Measurements from ENCODE around the gene MBNL2.

MBNL2 gene

GRCh38 chr13:97255515-97256021 is 33.4 kb downstream of the MBNL2 start:
- DNase-seq: no peak

- no peak for DNase-seq
Measured at GRCh38 chr13:97256343-97256783, 34.2 kb downstream of the MBNL2 start.

DNA sequence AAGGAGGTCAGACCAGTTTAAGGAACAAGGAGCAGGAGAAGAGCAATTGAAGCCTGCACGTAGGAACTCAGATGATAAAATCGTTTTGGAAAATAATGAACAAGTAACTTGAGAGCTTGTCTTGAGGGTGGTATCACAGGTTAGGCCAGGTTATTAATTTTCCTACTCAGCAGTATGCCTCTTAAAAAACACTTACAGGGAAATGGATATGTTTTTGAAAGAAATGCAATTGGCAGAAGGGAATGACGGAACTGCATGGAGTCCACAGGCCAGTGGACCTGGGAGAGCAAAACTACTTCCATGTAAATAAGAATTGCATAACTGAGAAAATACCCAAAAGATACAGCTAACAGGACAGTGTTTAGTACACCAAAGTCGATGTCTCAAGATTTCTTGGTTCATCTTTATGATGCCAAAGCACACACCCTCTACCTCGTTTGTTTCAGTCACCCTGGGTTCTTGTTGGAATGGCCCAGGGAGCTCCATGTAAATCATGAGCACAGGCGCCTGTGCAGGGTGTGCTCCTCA is 35.2 kb downstream of the MBNL2 start:
- no peak for DNase-seq

DNA sequence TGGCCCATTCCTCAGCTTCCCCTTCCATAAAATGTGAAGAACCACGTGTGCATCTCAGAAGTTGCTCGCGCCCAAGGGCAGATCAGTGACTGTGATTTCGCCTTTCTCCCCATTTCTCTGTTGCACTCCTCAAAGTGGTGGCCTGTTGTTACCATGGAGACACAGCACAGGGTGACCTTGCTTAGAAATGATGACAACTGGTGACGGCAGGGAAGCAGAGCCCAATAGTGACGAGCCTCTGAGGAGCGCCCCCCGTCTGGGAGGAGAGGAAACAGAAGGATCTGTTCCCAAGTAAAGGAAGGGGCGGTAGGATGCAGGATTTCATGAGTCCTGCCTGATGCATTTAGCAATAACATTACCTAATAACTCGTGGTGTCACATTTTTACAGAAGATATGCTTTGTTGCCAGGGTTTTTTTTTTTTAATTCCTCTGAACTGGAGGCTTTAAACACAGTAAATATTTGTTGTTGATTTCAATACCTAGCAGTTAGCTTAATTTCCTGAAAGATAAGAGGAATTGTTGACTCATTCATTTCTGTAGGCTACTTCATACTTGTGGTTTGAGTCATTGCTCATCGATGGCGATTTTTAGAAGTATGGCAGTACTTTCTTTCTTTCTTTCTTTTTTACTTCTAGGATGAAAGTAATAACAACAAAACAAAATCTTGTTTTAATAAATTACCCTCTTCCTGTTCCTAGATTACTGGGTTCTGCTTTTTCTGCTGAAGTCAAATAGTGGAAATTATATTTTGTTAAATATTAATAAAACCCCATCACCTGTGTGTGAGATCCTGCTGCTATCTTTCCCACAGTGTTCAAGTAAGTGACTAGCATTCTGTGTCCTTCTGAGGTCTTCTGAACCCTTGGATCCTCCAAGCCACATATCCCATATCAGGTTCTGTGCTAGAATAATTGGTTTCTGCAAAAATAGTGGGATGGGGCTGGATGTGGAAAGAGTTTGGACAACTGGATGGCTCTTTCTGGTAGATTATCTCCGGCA is 36.0 kb downstream of the MBNL2 start:
- no peak for DNase-seq

DNA sequence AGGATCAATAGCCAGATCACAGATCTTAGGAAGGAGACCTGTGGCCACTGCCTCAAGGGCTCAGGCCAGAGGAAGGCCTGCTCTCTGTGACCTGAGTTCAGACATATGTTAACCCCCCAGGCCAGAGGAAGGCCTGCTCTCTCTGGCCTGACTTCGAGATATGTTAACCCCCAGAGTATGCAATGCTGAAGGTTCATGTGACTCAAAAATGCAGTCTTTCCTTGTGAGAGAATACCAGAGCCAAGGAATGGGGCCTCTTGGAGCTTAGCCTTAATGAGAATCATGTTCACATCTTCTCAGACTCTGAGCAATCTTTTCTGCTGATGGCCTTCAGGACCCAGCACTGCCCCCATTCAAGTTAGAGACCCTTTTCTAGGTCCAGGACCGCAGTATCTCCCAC is 36.7 kb downstream of the MBNL2 start:
- no peak for DNase-seq

DNA sequence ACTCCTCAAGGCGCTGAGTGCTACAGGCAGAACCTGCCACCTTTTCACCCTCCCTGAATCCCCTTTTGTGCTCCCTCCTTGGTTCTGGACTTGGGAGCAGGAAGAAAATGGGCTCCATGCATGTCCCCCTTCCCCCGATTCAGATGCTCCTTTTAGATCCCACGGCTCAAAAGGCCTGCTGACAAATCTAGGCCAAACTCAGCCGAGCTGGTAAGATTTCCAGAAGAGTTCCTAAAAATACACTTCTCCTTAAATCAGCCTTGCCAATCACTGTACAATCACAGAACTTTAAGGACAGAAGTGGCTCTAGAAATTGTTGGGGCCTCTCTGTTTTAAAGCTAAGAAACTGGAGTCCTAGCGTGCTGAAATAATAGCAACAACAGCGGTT is 37.3 kb downstream of the MBNL2 start:
- DNase-seq: no peak

GRCh38 chr13:97259798-97260714 is 37.9 kb downstream of the MBNL2 start:
- no peak for DNase-seq

GRCh38 chr13:97261254-97262005 is 39.3 kb downstream of the MBNL2 start:
- peak; percentile 22 to 27 for DNase-seq

GRCh38 chr13:97262058-97262457 is 39.9 kb downstream of the MBNL2 start:
- peak in 1 of 2 donors; percentile 11 for DNase-seq

DNA sequence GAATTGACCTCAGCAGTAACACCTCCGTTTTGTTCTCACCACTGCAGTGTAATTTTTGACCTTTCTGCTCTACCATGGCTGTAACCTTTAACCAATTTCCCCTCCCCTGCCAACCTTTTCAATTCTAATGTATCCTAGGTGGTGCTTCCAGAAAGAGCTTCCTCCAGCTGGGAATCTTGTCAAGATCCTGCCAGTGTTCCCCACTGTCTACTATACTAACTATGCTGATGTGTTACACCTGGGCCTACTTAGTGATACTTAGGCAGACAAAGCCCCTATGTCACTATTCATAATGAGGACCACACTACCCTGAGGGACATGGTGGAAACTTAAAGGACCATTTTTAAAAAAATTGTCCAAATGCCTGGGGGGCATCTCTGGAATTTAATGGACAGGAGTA is 41.0 kb downstream of the MBNL2 start:
- no peak for DNase-seq

- DNase-seq: no peak
Measured at GRCh38 chr13:97264663-97265062, 42.5 kb downstream of the MBNL2 start.

- no peak for DNase-seq
Measured at GRCh38 chr13:97266332-97266731, 44.2 kb downstream of the MBNL2 start.

DNA sequence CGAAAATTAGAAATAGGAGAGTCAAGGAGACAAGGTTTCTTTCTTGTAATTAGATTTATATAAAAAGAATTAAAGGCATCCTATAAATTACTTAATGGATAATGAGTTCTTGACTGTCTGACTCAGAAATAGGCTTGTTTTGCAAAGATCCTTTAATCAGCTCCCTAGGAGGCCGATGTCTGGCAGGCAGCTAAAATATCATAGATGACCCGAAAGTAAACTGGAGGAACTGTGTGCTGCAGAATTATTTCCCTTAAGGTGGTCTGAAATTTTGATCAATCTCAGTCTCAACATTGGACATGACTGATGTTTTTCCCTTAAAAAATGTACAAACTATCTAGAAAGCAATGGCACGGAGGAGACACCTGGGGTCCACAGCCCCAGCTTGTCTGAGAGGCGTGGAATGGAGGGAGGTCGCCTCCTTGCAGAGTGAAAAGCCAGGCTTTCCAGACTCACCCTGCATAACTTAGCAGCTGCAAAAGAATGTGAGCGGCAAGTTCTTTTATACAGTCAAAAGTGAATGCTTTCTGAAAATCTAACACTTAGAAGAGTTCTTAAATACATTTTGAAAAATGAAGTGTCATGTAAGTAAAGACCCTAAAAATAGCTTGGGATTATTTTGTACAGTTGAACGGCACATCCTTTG is 44.8 kb downstream of the MBNL2 start:
- DNase-seq: no peak

- no peak for DNase-seq
Measured at GRCh38 chr13:97267418-97268059, 45.4 kb downstream of the MBNL2 start.

GRCh38 chr13:97268772-97269171 is 46.6 kb downstream of the MBNL2 start:
- no peak for DNase-seq

GRCh38 chr13:97269603-97270002 is 47.5 kb downstream of the MBNL2 start:
- no peak for DNase-seq

- no peak for DNase-seq
Measured at GRCh38 chr13:97272526-97272925, 50.4 kb downstream of the MBNL2 start.

DNA sequence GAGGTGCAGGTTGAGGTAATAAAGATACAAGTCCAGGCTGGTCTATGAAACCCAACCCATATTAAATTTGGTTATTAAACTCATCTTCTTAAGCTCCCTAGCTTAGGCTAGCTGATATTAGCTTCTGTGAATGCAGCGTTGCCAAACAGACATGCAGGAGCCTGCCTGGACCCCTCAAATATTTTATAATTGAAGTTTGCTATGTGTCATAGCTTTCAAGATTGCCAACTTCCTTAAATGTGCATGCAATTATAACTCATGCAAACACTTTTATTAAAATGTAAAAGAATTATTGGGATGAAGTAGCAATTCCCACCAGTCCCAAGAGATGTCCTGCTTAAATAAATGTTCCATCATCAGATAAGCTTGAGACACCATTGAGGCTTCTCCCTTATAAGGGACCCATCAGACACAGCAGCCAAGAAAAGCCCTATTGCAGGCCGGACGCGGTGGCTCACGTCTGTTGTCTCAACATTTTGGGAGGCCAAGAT is 51.3 kb downstream of the MBNL2 start:
- no peak for DNase-seq

GRCh38 chr13:97274829-97275649 is 52.9 kb downstream of the MBNL2 start:
- DNase-seq: no peak
